ENCODE measurements around the gene PAX2.

PAX2 gene

DNA sequence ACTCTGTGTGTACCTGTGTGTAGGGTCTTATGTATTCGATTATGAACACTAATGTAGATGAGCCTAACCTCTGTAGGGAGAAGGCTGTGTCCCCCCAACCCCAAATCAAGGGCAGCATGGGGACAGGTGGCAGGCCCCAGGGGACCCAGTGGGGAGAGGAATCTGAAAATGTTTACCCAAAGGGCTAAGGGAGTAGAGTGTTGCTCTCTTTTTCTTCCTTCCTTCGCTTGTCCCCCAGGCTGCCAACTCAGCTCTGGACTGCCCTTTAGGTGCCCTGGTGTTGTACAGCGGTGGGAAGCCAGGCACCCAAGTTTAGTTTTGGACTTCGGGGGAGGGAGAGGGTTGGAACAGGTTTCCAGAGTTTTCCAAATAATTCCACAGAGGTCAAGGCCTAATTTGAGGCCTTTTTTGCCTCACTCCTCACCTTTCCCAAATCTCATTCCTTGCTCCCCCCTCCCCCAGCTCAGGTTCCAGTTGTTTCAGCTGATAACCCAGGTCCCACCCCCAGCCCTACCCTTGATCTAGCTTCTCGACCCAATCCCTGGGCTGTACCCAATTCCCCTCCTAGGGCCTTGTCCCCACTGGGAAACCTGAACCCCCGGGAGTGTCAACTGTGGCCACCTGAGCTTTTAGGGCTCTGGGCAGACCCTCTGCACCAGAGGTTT is 9.1 kb upstream of the PAX2 start:
- no peaks in the 10 kb centered on the region for H4K20me1 ChIP-seq (ENCODE audit: low read depth, low read length)
- no peak overlapping the region for H3K4me3 ChIP-seq (ENCODE audit: insufficient read depth, low read length, poor library complexity, severe bottlenecking)
- H3K9me3 ChIP-seq (ENCODE audit: insufficient read depth, low read length): no peaks in the 10 kb centered on the region
- H3K27me3 ChIP-seq (ENCODE audit: low read length): no peaks in the 10 kb centered on the region
- no peaks in the 10 kb centered on the region for H3K9me2 ChIP-seq (replicated peaks; ENCODE audit: insufficient read depth, low read length)
- H3K27ac ChIP-seq (ENCODE audit: low read depth, low read length): no peak overlapping the region
- no peaks in the 10 kb centered on the region for H3K79me2 ChIP-seq (ENCODE audit: insufficient read depth, low read length)
- no peak overlapping the region for H3K9ac ChIP-seq (ENCODE audit: low read length)
- no peak overlapping the region for H2AFZ ChIP-seq (ENCODE audit: low read depth, low read length, severe bottlenecking)
- TF ChIP-seq CTCF (IDR thresholded peaks at IDR 0.05; ENCODE audit: insufficient read depth, low read length, poor library complexity, severe bottlenecking) (no peak), EZH2phosphoT487 (conservative IDR thresholded peaks at IDR 0.05; ENCODE audit: low read length) (no peak)
- H3K36me3 ChIP-seq (ENCODE audit: low read length): no peaks in the 10 kb centered on the region
- H3F3A ChIP-seq (ENCODE audit: insufficient read depth): no peaks in the 10 kb centered on the region
- no peak overlapping the region for H3K4me2 ChIP-seq (ENCODE audit: low read depth, low read length, poor library complexity, severe bottlenecking)

DNA sequence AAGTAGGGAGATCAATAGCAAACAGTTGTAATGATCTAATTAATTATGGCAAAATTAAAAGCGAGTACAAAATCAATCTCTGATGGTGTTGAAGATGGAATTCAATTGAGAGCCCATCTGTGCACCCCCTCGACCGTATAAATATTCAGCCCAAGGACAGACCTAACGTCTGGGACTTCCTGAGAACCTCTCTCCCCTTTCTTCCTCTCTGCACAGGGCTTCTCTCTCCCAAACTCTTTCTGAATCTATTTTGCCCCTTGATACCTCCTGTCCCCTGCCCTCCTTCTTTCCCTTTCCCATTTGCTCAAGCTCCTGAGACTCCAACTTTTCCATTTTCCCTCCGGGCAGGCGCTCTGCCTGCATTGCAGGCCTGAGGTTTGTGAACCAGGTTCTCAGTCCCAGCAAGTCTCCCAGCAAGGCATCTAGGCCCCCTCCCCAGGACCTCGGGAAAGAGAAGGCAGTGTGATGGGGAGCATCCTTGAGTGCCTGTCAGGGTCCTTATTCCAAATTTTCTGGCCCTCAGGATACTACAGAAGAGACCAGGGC is 8.5 kb upstream of the PAX2 start:
- Histone ChIP-seq H3F3A (ENCODE audit: insufficient read depth) (no peaks in the 10 kb centered on the region), H3K79me2 (ENCODE audit: insufficient read depth, low read length) (no peaks in the 10 kb centered on the region), H3K27ac (ENCODE audit: low read depth, low read length) (no peak overlapping the region), H4K20me1 (ENCODE audit: low read depth, low read length) (no peaks in the 10 kb centered on the region), H3K9ac (ENCODE audit: low read length) (no peak overlapping the region), H3K27me3 (ENCODE audit: low read length) (no peaks in the 10 kb centered on the region), H3K4me3 (ENCODE audit: insufficient read depth, low read length, poor library complexity, severe bottlenecking) (no peak overlapping the region), H3K9me2 (replicated peaks; ENCODE audit: insufficient read depth, low read length) (no peaks in the 10 kb centered on the region), H2AFZ (ENCODE audit: low read depth, low read length, severe bottlenecking) (no peak overlapping the region), H3K4me2 (ENCODE audit: low read depth, low read length, poor library complexity, severe bottlenecking) (no peak overlapping the region), H3K36me3 (ENCODE audit: low read length) (no peaks in the 10 kb centered on the region), H3K9me3 (ENCODE audit: insufficient read depth, low read length) (no peaks in the 10 kb centered on the region)
- TF ChIP-seq CTCF (IDR thresholded peaks at IDR 0.05; ENCODE audit: insufficient read depth, low read length, poor library complexity, severe bottlenecking): no peak
- TF ChIP-seq EZH2phosphoT487 (conservative IDR thresholded peaks at IDR 0.05; ENCODE audit: low read length): no peak

- Histone ChIP-seq H3K79me2 (ENCODE audit: insufficient read depth, low read length) (no peaks in the 10 kb centered on the region), H2AFZ (ENCODE audit: low read depth, low read length, severe bottlenecking) (no peak overlapping the region), H3K4me2 (ENCODE audit: low read depth, low read length, poor library complexity, severe bottlenecking) (no peak overlapping the region), H3K4me3 (ENCODE audit: insufficient read depth, low read length, poor library complexity, severe bottlenecking) (no peak overlapping the region), H3F3A (ENCODE audit: insufficient read depth) (no peaks in the 10 kb centered on the region), H3K27me3 (ENCODE audit: low read length) (no peaks in the 10 kb centered on the region), H4K20me1 (ENCODE audit: low read depth, low read length) (no peaks in the 10 kb centered on the region), H3K9me2 (replicated peaks; ENCODE audit: insufficient read depth, low read length) (no peaks in the 10 kb centered on the region), H3K27ac (ENCODE audit: low read depth, low read length) (no peak overlapping the region), H3K9ac (ENCODE audit: low read length) (no peak overlapping the region), H3K9me3 (ENCODE audit: insufficient read depth, low read length) (no peaks in the 10 kb centered on the region), H3K36me3 (ENCODE audit: low read length) (no peaks in the 10 kb centered on the region)
- TF ChIP-seq CTCF (IDR thresholded peaks at IDR 0.05; ENCODE audit: insufficient read depth, low read length, poor library complexity, severe bottlenecking) (no peak), EZH2phosphoT487 (conservative IDR thresholded peaks at IDR 0.05; ENCODE audit: low read length) (no peak)
Observed at GRCh38 chr10:100737355-100738054, 7.9 kb upstream of the PAX2 start.
